Caco-2 (cell line): ENCODE data around the gene MBD5. TPM values are rescaled to one million over a fixed set of nuclear protein-coding genes. Genes with fewer than 3 reads are reported as not detected.

Source experiments
- BruUV-seq: library from RNA; stranded (reverse); fragments of 400-500 nt; replicated peaks from 2 replicates; lab custom pipeline; 2021; lab: Mats Ljungman, UMichigan
- CTCF ChIA-PET: fragments of 300-600 bp; sonication (Branson Sonifier 250); formaldehyde crosslinking; loops from one replicate; lab custom pipeline; 2022; ENCODE audit warnings: antibody characterized with exemption; lab: Charles Lee
- POLR2A ChIA-PET: fragments of 300-600 bp; sonication (Branson Sonifier 250); formaldehyde crosslinking; loops from one replicate; lab custom pipeline; 2022; ENCODE audit warnings: antibody characterized with exemption; lab: Charles Lee
- DNase-seq, 2 experiments: peaks; one replicate each; pipeline versions ENCODE4 v3.0.0 to v3.0.0-alpha.2; 2020 to 2022
- H3K27me3 ChIP-seq: replicated peaks from 2 replicates; pipeline ENCODE4 v1.6.0; 2011; ENCODE audit warnings: low read length; ENCODE audit not compliant: control insufficient read depth, insufficient read depth
- H3K36me3 ChIP-seq: 2 replicates; pipeline ENCODE4 v1.5.1; 2011; ENCODE audit warnings: low read length; ENCODE audit not compliant: control insufficient read depth, insufficient read depth
- H3K4me1 ChIP-seq: fragments of 250-450 bp; sonication (Bioruptor Pico); 2 replicates; pipeline ENCODE4 v1.5.1; 2020; ENCODE audit warnings: mild to moderate bottlenecking
- H3K4me3 ChIP-seq: 2 replicates; pipeline ENCODE4 v1.5.1; 2011; ENCODE audit warnings: low read depth, mild to moderate bottlenecking, control low read depth, low read length
- H3K9me3 ChIP-seq: fragments of 250-450 bp; sonication (Bioruptor Pico); 2 replicates; pipeline ENCODE4 v1.5.1; 2020; ENCODE audit warnings: mild to moderate bottlenecking, moderate library complexity
- H3K27ac Mint-ChIP-seq: one replicate; pipeline ENCODE4 v1.8.0; 2022; ENCODE audit warnings: mixed read lengths; ENCODE audit not compliant: unreplicated experiment
- H3K27me3 Mint-ChIP-seq: one replicate; pipeline ENCODE4 v1.8.0; 2022; ENCODE audit warnings: mixed read lengths; ENCODE audit not compliant: insufficient read depth, unreplicated experiment
- H3K36me3 Mint-ChIP-seq: one replicate; pipeline ENCODE4 v1.8.0; 2022; ENCODE audit warnings: mild to moderate bottlenecking, mixed read lengths; ENCODE audit not compliant: insufficient read depth, unreplicated experiment
- H3K4me1 Mint-ChIP-seq: one replicate; pipeline ENCODE4 v1.8.0; 2022; ENCODE audit warnings: low read depth, mixed read lengths; ENCODE audit not compliant: unreplicated experiment
- H3K4me3 Mint-ChIP-seq: one replicate; pipeline ENCODE4 v1.8.0; 2022; ENCODE audit warnings: mild to moderate bottlenecking, moderate library complexity, mixed read lengths; ENCODE audit not compliant: unreplicated experiment
- H3K9me3 Mint-ChIP-seq: one replicate; pipeline ENCODE4 v1.8.0; 2022; ENCODE audit warnings: mixed read lengths; ENCODE audit not compliant: unreplicated experiment
- intact Hi-C: fragments of 100-400 bp; cut with micrococcal nuclease; formaldehyde crosslinking; loops from one replicate; pipeline ENCODE4 v1.10.0; 2022; ENCODE audit not compliant: unreplicated experiment
- total RNA-seq: library from RNA; stranded (reverse); gene quantifications from 2 replicates; pipeline ENCODE4 v1.2.3, GENCODE V29; 2022
- TF ChIP-seq, protein P1 (sequence below), 2 experiments: fragments of 200-600 bp in 1 of 2; IDR thresholded peaks; 1 replicate in 1 of 2; 2 replicates in 1 of 2; pipeline versions ENCODE4 v1.5.1 to v1.8.0; 2011 to 2022; ENCODE audit warnings: antibody characterized with exemption in 1 of 2, control low read depth in 1 of 2, inconsistent platforms in 1 of 2, low read depth in 1 of 2, low read length in 1 of 2, mild to moderate bottlenecking in 1 of 2, moderate library complexity in 1 of 2; ENCODE audit not compliant: insufficient read depth in 1 of 2, severe bottlenecking in 1 of 2, unreplicated experiment in 1 of 2

The MBD5 gene
- total RNA-seq, 1 experiment from 2014 or later, result 23.7 TPM

DNA sequence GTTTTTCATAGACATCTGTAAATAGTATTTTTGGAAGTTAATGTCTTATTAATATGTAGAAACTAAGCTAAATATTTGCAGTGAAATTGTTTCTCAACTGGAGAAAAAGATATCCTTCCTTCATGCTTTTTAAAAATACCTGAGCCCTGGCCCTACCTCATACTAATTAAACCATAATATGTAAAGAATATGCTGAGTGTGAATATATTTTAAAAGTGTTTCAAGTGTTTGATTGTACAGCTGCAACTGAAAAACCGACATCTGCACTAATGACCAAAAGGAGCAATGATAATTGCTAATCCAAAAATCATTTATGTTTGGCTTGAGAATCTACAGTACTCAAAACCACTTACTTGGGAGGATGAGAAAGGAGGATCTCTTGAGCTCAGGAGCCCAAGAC, 156.7 kb downstream of the MBD5 start:
- no TSS peak for BruUV-seq
- DNase-seq, result no peak
- Histone ChIP-seq H3K9me3 (no peaks in the 10 kb centered on the region), H3K36me3 (no peaks in the 10 kb centered on the region), H3K4me3 (no peak overlapping the region), H3K27me3 (no peaks in the 10 kb centered on the region), H3K4me1 (no peaks in the 10 kb centered on the region)
- Mint-ChIP-seq H3K27me3 (no peaks in the 10 kb centered on the region), H3K36me3 (no peaks in the 10 kb centered on the region), H3K27ac (no peak overlapping the region), H3K9me3 (no peaks in the 10 kb centered on the region), H3K4me1 (no peaks in the 10 kb centered on the region), H3K4me3 (no peak overlapping the region)
- TF ChIP-seq, protein P1, sequence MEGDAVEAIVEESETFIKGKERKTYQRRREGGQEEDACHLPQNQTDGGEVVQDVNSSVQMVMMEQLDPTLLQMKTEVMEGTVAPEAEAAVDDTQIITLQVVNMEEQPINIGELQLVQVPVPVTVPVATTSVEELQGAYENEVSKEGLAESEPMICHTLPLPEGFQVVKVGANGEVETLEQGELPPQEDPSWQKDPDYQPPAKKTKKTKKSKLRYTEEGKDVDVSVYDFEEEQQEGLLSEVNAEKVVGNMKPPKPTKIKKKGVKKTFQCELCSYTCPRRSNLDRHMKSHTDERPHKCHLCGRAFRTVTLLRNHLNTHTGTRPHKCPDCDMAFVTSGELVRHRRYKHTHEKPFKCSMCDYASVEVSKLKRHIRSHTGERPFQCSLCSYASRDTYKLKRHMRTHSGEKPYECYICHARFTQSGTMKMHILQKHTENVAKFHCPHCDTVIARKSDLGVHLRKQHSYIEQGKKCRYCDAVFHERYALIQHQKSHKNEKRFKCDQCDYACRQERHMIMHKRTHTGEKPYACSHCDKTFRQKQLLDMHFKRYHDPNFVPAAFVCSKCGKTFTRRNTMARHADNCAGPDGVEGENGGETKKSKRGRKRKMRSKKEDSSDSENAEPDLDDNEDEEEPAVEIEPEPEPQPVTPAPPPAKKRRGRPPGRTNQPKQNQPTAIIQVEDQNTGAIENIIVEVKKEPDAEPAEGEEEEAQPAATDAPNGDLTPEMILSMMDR (IDR thresholded peaks at IDR 0.05; ENCODE audit: insufficient read depth in 1 of 2, low read depth in 1 of 2, low read length in 1 of 2, severe bottlenecking in 1 of 2, unreplicated experiment in 1 of 2), result no peak
- ChIA-PET POLR2A (no interaction called here), CTCF (no interaction called here)
- intact Hi-C loops, result no loop called here

DNA sequence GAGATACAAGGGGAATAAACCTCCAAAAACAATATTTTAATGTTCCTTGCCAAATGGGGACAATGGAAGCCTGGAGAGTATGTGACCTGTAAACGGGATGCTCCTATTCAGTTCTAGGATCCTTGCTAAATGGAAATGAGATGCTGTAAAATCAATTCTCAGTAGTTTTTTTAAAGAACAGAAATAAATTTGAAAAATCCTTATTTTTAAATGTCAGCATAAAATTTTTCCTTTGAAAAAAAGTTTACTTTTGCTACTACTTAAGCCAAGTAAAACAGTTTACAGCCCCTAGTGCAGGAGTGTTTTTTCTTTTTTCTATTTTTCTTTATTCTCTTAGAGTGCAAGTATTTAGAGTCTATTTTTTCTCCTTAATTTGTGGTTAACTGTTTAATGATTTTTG, 158.8 kb downstream of the MBD5 start:
- ChIA-PET CTCF (no interaction called here), POLR2A (no interaction called here)
- H3K4me3 ChIP-seq, result no peak overlapping the region
- TF ChIP-seq, protein P1 (IDR thresholded peaks at IDR 0.05; ENCODE audit: insufficient read depth in 1 of 2, low read depth in 1 of 2, low read length in 1 of 2, severe bottlenecking in 1 of 2, unreplicated experiment in 1 of 2), result no peak
- BruUV-seq, result no TSS peak
- H3K36me3 Mint-ChIP-seq, result no peaks in the 10 kb centered on the region
- no peaks in the 10 kb centered on the region for H3K4me1 Mint-ChIP-seq
- intact Hi-C loops, result no loop called here
- H3K27me3 Mint-ChIP-seq, result no peaks in the 10 kb centered on the region
- no peak overlapping the region for H3K27ac Mint-ChIP-seq
- H3K36me3 ChIP-seq, result no peaks in the 10 kb centered on the region
- H3K27me3 ChIP-seq, result no peaks in the 10 kb centered on the region
- H3K9me3 Mint-ChIP-seq, result no peaks in the 10 kb centered on the region
- no peaks in the 10 kb centered on the region for H3K9me3 ChIP-seq
- DNase-seq, result no peak
- no peak overlapping the region for H3K4me3 Mint-ChIP-seq
- no peaks in the 10 kb centered on the region for H3K4me1 ChIP-seq

DNA sequence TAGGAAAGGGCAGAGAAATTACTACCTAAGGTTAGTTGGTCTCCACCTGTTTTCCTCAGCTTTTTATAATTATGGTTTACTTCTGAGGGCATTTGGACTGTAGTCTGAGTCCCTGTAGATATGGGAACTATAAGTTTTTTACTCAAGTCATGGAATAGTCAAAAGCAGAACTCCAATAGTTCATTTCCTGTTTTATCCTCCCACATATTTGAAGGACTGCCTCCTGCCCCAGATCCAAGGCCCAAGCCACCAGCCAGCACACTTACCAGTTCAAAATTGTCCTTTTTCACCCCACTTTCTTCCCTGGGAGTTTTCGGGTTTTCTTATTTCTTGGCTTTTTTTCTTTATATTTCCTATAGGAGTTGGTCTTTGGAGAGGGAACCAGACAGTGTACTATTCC, 164.1 kb downstream of the MBD5 start:
- Histone ChIP-seq H3K4me1 (no peaks in the 10 kb centered on the region), H3K36me3 (no peaks in the 10 kb centered on the region), H3K4me3 (no peak overlapping the region), H3K27me3 (no peaks in the 10 kb centered on the region), H3K9me3 (no peaks in the 10 kb centered on the region)
- DNase-seq, result no peak
- no peaks in the 10 kb centered on the region for H3K4me1 Mint-ChIP-seq
- TF ChIP-seq, protein P1 (IDR thresholded peaks at IDR 0.05; ENCODE audit: insufficient read depth in 1 of 2, low read depth in 1 of 2, low read length in 1 of 2, severe bottlenecking in 1 of 2, unreplicated experiment in 1 of 2), result no peak
- ChIA-PET POLR2A (no interaction called here), CTCF (no interaction called here)
- H3K27ac Mint-ChIP-seq, result no peak overlapping the region
- intact Hi-C loops, result no loop called here
- peaks cover 13% of the 10 kb centered on the region for H3K9me3 Mint-ChIP-seq
- H3K36me3 Mint-ChIP-seq, result no peaks in the 10 kb centered on the region
- no peaks in the 10 kb centered on the region for H3K27me3 Mint-ChIP-seq
- BruUV-seq, result no TSS peak
- no peak overlapping the region for H3K4me3 Mint-ChIP-seq
